ENCODE results near the gene CPLX1.
"Not testable (repeated sequence)": the region's sequence is repeated elsewhere in the genome, so short reads cannot be mapped to it uniquely, and the experiment has no call there.

Gene CPLX1

GRCh38 chr4:819401-820229, 6.3 kb downstream of the CPLX1 start:
- DNase-seq = no peak

- no peak for DNase-seq
These were observed 7.6 kb downstream of the CPLX1 start for GRCh38 chr4:818106-818921.

- no peak for DNase-seq
These were observed 10.3 kb downstream of the CPLX1 start for GRCh38 chr4:815464-816146.

- no peak for DNase-seq
These were observed 11.5 kb downstream of the CPLX1 start for GRCh38 chr4:814312-814850.

- DNase-seq = no peak
These were observed 12.0 kb downstream of the CPLX1 start for GRCh38 chr4:813900-814299.

GRCh38 chr4:808860-809570, 16.9 kb downstream of the CPLX1 start:
- DNase-seq = no peak

GRCh38 chr4:807792-808191, 18.1 kb downstream of the CPLX1 start:
- DNase-seq = no peak

- not testable (repeated sequence) for DNase-seq
These were observed 18.9 kb downstream of the CPLX1 start for GRCh38 chr4:806979-807378.

GRCh38 chr4:804804-805203, 21.1 kb downstream of the CPLX1 start:
- no peak for DNase-seq

GRCh38 chr4:803884-804283, 22.0 kb downstream of the CPLX1 start:
- DNase-seq = no peak

GRCh38 chr4:801436-802124, 24.3 kb downstream of the CPLX1 start:
- no peak for DNase-seq

- no peak for DNase-seq
These were observed 28.9 kb downstream of the CPLX1 start for GRCh38 chr4:797066-797465.

GRCh38 chr4:796206-796605, 29.7 kb downstream of the CPLX1 start:
- no peak for DNase-seq

GRCh38 chr4:795726-796119, 30.2 kb downstream of the CPLX1 start:
- DNase-seq = no peak

- DNase-seq = no peak
These were observed 30.8 kb downstream of the CPLX1 start for GRCh38 chr4:794900-795725.

GRCh38 chr4:793941-794621, 31.8 kb downstream of the CPLX1 start:
- DNase-seq = no peak

- no peak for DNase-seq
These were observed 32.7 kb downstream of the CPLX1 start for GRCh38 chr4:793093-793861.

- no peak for DNase-seq
These were observed 33.3 kb downstream of the CPLX1 start for GRCh38 chr4:792626-793092.

- no peak for DNase-seq
These were observed 33.9 kb downstream of the CPLX1 start for GRCh38 chr4:791898-792625.

Data from GOT3 (cell line).